Suprapubic skin (tissue), 4 donors: ENCODE data around the gene TOMM40L.

Experiments
- EP300 ChIP-seq: sonication (generic); formaldehyde crosslinking; IDR thresholded peaks from one replicate; pipeline ENCODE4 v1.6.1; 2017; ENCODE audit warnings: antibody characterized with exemption
- POLR2A ChIP-seq, 2 donors: fragments of 450-650 bp; IDR thresholded peaks; one replicate each; pipeline ENCODE4 v1.6.1; 2017; ENCODE audit warnings: antibody characterized with exemption in 2 of 2, mild to moderate bottlenecking in 2 of 2, moderate library complexity in 2 of 2
- POLR2AphosphoS5 ChIP-seq, 3 donors: sonication (generic); formaldehyde crosslinking; IDR thresholded peaks; one replicate each; pipeline ENCODE4 v1.6.1; 2017; ENCODE audit warnings: antibody characterized with exemption in 3 of 3
- TF ChIP-seq, protein P1 (sequence below), 2 donors: fragments of 200-600 bp in 1 of 2; fragments of 450-650 bp in 1 of 2; sonication (generic) in 1 of 2; IDR thresholded peaks; one replicate each; pipeline ENCODE4 v1.5.1; 2016 to 2019; ENCODE audit warnings: antibody characterized with exemption in 2 of 2, mild to moderate bottlenecking in 1 of 2, moderate library complexity in 1 of 2

DNA sequence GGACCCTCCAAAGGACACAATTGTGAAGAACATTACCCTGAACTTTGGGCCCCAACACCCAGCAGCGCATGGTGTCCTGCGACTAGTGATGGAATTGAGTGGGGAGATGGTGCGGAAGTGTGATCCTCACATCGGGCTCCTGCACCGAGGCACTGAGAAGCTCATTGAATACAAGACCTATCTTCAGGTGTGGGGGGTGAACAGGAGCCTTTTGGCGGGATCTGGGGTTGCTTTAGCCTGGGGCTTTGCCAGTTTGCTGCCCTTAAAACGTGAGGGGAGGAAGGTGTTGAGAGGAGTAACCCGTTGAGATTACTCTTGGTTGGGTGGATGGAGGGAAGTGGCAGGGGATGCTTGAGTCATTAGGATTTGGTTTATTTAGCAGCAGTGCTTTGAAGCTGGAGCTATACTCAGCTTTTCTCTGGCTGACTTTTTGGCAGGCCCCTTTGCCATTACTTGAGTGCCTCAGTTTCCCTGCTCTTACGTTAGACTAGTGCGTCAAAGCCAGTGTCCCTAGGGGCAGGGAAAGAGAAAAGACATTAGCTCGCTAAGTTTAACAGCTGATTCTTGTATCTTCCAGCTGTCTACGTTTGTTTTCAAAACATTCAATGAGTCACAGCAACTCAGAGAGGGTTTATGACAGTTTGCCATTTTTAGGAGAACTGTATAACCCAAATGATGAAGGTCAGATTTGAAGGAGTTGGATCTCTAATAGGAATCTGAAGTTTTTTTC is 19.3 kb upstream of the TOMM40L start:
- TF ChIP-seq POLR2A (IDR thresholded peaks at IDR 0.05) = no peak
- TF ChIP-seq, protein P1, sequence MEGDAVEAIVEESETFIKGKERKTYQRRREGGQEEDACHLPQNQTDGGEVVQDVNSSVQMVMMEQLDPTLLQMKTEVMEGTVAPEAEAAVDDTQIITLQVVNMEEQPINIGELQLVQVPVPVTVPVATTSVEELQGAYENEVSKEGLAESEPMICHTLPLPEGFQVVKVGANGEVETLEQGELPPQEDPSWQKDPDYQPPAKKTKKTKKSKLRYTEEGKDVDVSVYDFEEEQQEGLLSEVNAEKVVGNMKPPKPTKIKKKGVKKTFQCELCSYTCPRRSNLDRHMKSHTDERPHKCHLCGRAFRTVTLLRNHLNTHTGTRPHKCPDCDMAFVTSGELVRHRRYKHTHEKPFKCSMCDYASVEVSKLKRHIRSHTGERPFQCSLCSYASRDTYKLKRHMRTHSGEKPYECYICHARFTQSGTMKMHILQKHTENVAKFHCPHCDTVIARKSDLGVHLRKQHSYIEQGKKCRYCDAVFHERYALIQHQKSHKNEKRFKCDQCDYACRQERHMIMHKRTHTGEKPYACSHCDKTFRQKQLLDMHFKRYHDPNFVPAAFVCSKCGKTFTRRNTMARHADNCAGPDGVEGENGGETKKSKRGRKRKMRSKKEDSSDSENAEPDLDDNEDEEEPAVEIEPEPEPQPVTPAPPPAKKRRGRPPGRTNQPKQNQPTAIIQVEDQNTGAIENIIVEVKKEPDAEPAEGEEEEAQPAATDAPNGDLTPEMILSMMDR (IDR thresholded peaks at IDR 0.05) = no peak
- TF ChIP-seq POLR2AphosphoS5 (IDR thresholded peaks at IDR 0.05) = no peak
- no peak for TF ChIP-seq EP300
